Right lung (tissue), 5 donors: Measurements from ENCODE around the gene ADCY6. TPM values are rescaled to one million over a fixed set of nuclear protein-coding genes. Genes with fewer than 3 reads are reported as not detected.

Experiments used
- DNase-seq, 2 donors: peaks; one replicate each; pipeline ENCODE4 v3.0.0-alpha.2; 2013
- polyA plus RNA-seq, 5 donors: library from polyadenylated mRNA; unstranded; fragments of 120-200 nt; gene quantifications; one replicate each; pipeline versions ENCODE4 v1.2.1 to v1.2.3, GENCODE V29; 2013; ENCODE audit warnings: inconsistent platforms in 1 of 5, low replicate concordance in 1 of 5; ENCODE audit not compliant: insufficient read length in 5 of 5, insufficient read depth in 1 of 5

Gene ADCY6
- polyA plus RNA-seq, 5 donors = 49.1 to 74.3 (median 56.9) TPM

DNA sequence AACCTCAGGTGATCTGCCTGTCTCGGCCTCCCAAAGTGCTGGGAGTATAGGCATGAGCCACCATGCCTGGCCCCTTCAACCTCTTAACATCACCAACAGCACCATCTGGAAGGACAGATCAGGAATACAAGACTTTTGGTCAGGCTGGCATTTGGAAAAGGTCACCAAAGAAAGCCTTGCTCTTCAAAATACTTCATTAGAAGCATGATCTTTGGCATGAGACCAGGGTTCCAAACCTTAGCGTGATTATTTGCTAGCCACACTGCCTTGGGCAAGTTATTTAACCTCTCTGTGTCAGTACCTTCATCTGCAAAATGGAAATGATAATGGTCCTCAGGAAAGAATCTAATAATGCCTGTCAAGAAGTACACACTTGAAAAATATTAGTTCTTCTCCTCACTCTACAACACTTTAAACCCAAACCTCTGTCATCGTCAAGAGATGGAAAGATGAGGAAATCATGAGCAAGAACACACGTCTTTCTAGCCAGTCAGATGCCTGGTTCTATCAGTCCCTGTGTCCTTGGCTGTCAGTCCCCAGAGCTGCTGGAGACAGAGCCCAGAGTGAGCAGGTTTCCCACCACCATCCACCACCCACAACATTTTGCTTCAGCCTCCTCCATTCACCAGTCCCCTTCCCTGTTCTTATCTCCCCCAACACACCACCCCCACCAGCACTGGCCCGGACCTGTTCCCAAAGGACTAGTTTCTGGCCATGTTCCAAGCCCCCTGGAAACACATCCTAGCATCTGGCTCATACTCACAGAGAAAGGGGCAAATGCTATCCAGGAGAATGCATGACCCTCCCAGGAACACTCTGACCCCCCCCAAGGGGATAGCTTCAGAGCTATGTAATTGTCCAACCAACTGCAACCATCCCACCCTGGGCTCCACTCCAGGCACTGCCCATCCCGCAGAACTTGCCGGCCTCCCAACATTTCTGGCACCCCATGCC, 2.0 kb downstream of the ADCY6 start:
- DNase-seq = no peak

DNA sequence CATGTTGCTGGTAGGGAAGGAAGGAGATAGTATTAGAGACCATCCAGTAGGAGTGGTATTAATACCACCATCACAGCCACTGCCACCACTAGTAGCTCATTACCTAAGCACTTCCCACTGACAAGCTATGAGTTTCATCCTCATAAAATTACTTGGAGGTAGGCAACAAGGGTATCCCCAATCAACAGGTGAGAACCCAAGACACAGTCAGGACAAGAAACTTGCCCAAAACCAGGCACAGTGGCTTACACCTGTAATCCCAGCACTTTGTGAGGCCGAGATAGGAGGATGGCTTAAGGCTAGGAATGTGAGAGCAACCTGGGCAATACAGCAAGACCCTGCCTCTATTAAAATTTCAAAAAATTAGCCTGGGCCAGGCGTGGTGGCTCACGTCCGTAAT, 5.5 kb downstream of the ADCY6 start:
- no peak for DNase-seq

GRCh38 chr12:48782457-48783395, 6.2 kb downstream of the ADCY6 start:
- DNase-seq = no peak

GRCh38 chr12:48781750-48782456, 7.0 kb downstream of the ADCY6 start:
- DNase-seq = no peak

GRCh38 chr12:48780381-48781025, 8.4 kb downstream of the ADCY6 start:
- DNase-seq = no peak

- DNase-seq = no peak
Measured at GRCh38 chr12:48779869-48780268, 9.0 kb downstream of the ADCY6 start.

DNA sequence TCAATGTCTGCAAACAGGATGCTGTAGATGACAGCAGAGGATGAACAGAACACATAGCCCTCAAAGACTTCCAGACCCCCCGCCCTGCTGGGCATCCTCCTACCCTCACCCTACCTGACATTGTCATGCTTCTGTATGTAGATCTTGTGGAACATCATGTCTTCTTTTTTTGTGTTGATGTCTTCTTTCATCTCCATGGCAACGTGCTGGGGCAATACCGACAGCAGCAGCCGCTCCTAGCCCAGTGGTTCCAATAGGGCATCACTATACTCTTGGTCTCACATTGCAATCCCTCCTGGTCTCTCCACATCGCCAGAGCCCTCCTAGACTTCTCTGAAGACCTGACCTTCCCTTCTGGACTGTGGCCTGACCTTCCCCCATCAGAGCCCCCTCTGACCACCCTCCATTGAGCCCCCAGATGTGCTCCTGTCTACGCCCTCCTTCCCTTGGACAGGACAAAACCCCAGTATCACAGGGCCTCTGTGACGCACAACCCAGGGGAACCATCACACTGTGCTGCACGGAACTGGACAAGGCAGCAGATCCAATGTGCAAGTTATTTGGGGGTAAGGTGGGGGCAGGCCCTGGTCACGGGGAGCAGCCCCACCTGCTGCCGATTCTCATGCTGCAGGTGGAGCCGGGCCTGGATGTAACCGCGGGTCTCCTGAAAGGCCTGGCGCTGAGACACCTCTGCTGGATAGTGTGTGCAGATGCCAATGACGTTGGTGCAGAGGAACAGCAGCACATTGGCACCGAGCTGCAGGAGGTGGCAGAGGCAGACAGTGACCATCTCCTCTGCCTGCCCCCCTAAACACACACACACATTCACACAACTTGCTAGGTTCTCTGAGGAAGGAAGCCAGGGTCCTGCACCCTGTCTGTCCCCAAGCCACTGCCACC, 11.1 kb downstream of the ADCY6 start:
- no peak for DNase-seq

DNA sequence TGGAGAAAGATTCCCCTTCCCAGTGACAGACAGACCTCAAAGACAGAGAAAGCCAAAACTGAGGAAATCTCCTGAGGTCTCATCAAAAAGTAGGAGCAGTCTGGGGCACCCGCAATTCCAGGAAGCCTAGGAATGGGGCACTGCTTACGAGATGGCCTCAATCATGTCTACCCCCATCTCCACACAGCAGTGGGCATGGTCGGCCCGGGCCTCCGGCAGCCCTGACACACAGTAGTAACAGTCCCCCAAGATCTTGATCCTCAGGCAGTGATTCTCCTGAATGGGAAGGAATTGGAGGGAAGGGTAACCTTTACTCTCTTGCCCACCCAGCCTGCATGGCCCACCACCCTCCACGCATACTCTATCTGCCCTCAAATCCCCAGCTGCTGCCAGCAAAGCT, 11.9 kb downstream of the ADCY6 start:
- no peak for DNase-seq

- DNase-seq = no peak
Measured at GRCh38 chr12:48775991-48776649, 12.8 kb downstream of the ADCY6 start.

DNA sequence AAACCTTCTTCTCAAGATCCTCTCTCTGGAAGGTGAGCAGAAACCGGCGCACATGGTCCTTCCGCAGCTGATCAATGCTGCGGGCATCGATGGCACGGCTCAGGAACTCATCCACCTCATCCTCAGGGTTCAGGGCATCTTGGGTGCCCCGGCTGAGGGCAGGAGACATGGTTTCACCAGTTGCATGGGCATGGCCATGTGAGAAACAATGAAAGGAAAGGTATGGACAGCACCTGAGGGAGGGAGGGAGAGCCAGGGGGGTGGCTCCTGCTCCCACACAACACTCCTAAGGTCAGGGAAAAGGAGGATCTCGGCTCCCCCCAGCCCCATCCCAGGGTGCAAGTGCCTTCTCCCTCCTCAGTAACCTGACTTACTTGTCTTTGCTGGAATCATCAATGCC, 13.6 kb downstream of the ADCY6 start:
- DNase-seq = no peak

DNA sequence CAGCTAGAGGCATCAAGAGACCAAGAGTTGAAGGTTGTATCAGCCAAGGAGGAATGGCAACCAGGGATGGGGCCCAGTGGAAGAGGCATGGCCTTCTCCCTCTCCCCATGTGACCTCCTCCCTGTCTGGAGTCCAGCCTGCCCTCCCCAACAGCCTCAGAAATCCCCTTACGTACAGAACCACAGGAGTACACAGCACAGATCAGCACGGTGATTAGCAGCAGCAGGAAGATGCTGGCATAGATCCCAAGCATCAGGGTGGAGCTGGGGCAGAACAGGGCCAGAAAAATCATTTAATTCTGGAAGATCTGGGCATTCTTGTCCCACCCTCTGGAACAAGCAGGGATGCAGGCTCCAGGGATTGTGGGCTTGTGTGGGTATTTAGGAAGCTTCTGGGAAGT, 14.4 kb downstream of the ADCY6 start:
- no peak for DNase-seq

GRCh38 chr12:48773686-48774085, 15.2 kb downstream of the ADCY6 start:
- DNase-seq = no peak

DNA sequence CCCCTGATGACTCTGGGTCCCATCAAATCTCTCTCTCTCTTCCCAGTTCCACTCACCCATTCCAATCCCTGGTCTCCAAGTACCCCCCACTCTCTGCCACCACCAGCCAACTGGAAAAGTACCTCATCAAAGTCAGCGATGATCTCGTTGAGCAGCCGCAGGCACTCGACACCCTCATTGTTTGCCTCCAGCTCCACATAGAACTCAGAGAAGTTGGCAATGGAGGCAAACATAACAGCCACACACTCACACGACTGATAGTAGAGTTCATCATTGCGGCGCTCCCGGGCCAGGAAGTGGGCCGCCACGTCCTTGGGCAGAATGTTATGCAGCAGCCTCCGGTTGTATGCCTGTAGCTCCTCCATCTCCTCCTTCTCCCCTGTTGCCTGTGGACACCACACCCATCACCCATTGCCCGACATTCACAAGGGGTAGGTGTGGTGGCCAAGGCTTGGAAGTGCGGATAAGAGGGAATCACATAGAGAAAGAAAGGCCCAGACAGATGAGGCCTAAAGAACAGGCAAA, 17.2 kb downstream of the ADCY6 start:
- DNase-seq = no peak

- DNase-seq = no peak
Measured at GRCh38 chr12:48770756-48771155, 18.1 kb downstream of the ADCY6 start.

DNA sequence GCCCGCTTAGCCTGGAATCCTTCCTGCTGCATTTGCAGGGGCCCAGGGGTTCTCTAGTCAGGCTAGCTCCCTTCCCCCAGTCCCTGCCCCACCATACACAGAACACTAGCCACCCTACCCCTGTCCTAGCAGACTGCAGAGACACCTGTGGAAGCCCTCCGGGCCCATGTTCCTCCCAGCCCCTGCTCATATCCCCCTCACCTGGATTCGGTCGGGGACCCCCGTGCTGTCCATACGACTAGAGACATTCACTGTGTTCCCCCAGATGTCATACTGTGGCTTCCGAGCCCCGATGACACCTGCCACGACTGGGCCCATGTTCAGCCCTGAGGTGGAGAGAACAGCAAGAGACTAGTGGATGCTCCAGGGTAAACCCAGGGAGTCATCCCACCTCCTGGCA, 20.2 kb downstream of the ADCY6 start:
- no peak for DNase-seq

GRCh38 chr12:48768147-48768546, 20.7 kb downstream of the ADCY6 start:
- DNase-seq = no peak

- DNase-seq = no peak
Measured at GRCh38 chr12:48767521-48767920, 21.4 kb downstream of the ADCY6 start.

DNA sequence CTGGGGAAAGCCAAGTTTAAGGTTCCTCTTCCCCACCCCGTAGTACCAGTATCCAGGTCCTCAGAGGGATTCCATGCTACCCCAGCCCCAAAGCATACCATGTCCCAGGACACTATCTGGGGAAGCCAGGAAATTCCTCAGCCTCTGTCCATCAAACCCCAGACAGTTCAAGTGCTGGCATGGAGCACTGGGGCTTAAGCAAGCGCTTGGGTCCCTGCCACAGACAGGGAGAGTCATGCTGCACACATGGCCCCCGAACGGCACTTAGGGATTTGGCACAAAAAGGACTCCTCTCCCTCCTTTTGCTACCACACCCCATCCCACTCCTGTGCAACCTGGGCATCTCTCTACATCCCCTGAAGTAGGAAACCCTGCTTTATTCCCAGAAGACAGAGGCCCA, 21.8 kb downstream of the ADCY6 start:
- DNase-seq = no peak

GRCh38 chr12:48765753-48766162, 23.1 kb downstream of the ADCY6 start:
- DNase-seq = no peak

DNA sequence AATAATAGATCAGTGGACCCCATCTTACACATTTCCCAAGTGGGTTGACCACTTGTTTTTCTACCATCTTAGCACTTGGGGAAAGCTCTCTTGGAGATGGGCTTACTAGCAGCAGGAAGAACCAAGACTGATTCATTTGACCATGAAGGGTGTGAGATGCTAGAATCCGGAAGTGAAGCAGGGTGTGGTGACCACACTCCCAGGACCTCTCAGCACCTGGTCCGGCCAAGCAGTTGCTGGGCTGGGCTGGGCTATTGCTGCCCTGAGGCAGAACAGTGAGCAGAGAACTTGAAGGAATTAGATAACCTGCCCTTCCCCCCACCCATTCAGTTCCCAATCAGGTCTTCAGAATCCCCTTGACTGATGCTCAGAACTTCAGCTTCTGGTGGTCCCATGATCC, 24.4 kb downstream of the ADCY6 start:
- DNase-seq = no peak
